SK-N-MC (cell line): ENCODE results near the gene ALDH4A1.
"Not testable (repeated sequence)": the region's sequence is repeated elsewhere in the genome, so short reads cannot be mapped to it uniquely, and the experiment has no call there.

Experiments used
- DNase-seq: peaks from one replicate; pipeline ENCODE4 v3.0.0-alpha.2; 2011; ENCODE audit warnings: low read depth, low spot score
- H3K27ac ChIP-seq: fragments of 200-600 bp; sonication (generic); 2 replicates; pipeline ENCODE4 v1.5.1; 2016; ENCODE audit warnings: mixed run types
- H3K36me3 ChIP-seq: fragments of 200-600 bp; sonication (generic); 2 replicates; pipeline ENCODE4 v1.6.1; 2017; ENCODE audit warnings: antibody characterized with exemption, low read length, mixed read lengths; ENCODE audit not compliant: insufficient read depth
- H3K4me3 ChIP-seq: fragments of 200-600 bp; sonication (generic); 2 replicates; pipeline ENCODE4 v1.5.1; 2016
- H3K9ac ChIP-seq: fragments of 200-600 bp; sonication (generic); 2 replicates; pipeline ENCODE4 v1.8.0; 2017; ENCODE audit warnings: mixed run types, mixed read lengths; ENCODE audit not compliant: insufficient read length
- H3K9me3 ChIP-seq: fragments of 200-600 bp; sonication (generic); 2 replicates; pipeline ENCODE4 v1.6.1; 2017; ENCODE audit warnings: low read depth, mild to moderate bottlenecking, antibody characterized with exemption, low read length, moderate library complexity, mixed read lengths
- EZH2 ChIP-seq: fragments of 200-600 bp; sonication (generic); IDR thresholded peaks from one replicate; pipeline ENCODE4 v1.6.1; 2017; ENCODE audit warnings: antibody characterized with exemption
- FOXP2 ChIP-seq: optimal IDR thresholded peaks from 2 replicates; pipeline ENCODE3; 2011; ENCODE audit warnings: mild to moderate bottlenecking, moderate library complexity; ENCODE audit not compliant: insufficient read depth; ENCODE audit errors: extremely low read length, control extremely low read depth
- POLR2AphosphoS5 ChIP-seq: IDR thresholded peaks from 2 replicates; pipeline ENCODE4 v1.6.1; 2012; ENCODE audit warnings: mild to moderate bottlenecking, low read depth, low read length, borderline replicate concordance

ALDH4A1 gene

GRCh38 chr1:18859560-18859959, 42.8 kb downstream of the ALDH4A1 start, which contains the start of gene TAS1R2:
Gene TAS1R2, minus strand, starts transcription at chr1:18859660. Its CDS starts 0 bp downstream, at chr1:18859660.
- Histone ChIP-seq H3K36me3 (no peaks in the 10 kb centered on the region), H3K4me3 (no peak within 1 kb of the TSS), H3K9me3 (no peaks in the 10 kb centered on the region), H3K9ac (no peak within 1 kb of the TSS), H3K27ac (no peak within 1 kb of the TSS)
- TF ChIP-seq FOXP2 (no peak), POLR2AphosphoS5 (no peak), EZH2 (no peak)
- DNase-seq = no peak

DNA sequence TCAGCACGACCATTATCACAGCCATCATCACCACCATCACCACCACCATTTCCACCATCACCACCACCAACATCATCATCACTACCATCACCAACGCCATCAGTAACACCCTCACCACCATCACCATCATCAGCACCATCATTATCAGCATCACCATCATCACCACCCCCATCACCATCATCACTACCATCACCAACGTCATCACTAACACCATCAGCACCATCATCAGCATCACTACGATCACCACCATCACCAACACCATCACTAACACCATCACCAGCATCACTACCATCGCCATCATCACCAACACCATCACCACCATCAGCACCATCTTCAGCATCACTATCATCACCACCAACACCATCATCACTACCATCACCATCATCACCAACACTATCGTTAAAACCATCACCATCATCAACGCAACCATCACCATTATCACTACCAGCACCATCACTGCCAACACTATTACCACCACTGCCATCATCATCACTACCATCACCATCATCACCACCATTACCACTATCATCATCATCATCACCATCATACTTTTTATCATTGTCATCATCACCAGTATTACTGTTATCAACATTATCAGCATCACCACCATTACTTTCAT, 44.2 kb downstream of the ALDH4A1 start:
- DNase-seq = no peak
- no peak overlapping the region for H3K4me3 ChIP-seq
- no peaks in the 10 kb centered on the region for H3K36me3 ChIP-seq
- no peak overlapping the region for H3K9ac ChIP-seq
- no peaks in the 10 kb centered on the region for H3K9me3 ChIP-seq
- TF ChIP-seq FOXP2 (no peak), POLR2AphosphoS5 (no peak), EZH2 (no peak)
- no peak overlapping the region for H3K27ac ChIP-seq

- Histone ChIP-seq H3K9ac (no peak overlapping the region), H3K27ac (no peak overlapping the region), H3K36me3 (no peaks in the 10 kb centered on the region), H3K9me3 (no peaks in the 10 kb centered on the region), H3K4me3 (no peak overlapping the region)
- no peak for TF ChIP-seq POLR2AphosphoS5
- TF ChIP-seq EZH2 = no peak
- TF ChIP-seq FOXP2 = no peak
- DNase-seq = no peak
Measured at GRCh38 chr1:18856435-18856834, 45.9 kb downstream of the ALDH4A1 start.

- TF ChIP-seq FOXP2 = no peak
- TF ChIP-seq POLR2AphosphoS5 = no peak
- TF ChIP-seq EZH2 = no peak
- Histone ChIP-seq H3K36me3 (no peaks in the 10 kb centered on the region), H3K9ac (no peak overlapping the region), H3K27ac (no peak overlapping the region), H3K9me3 (no peaks in the 10 kb centered on the region), H3K4me3 (no peak overlapping the region)
- no peak for DNase-seq
Measured at GRCh38 chr1:18855573-18855972, 46.8 kb downstream of the ALDH4A1 start.

DNA sequence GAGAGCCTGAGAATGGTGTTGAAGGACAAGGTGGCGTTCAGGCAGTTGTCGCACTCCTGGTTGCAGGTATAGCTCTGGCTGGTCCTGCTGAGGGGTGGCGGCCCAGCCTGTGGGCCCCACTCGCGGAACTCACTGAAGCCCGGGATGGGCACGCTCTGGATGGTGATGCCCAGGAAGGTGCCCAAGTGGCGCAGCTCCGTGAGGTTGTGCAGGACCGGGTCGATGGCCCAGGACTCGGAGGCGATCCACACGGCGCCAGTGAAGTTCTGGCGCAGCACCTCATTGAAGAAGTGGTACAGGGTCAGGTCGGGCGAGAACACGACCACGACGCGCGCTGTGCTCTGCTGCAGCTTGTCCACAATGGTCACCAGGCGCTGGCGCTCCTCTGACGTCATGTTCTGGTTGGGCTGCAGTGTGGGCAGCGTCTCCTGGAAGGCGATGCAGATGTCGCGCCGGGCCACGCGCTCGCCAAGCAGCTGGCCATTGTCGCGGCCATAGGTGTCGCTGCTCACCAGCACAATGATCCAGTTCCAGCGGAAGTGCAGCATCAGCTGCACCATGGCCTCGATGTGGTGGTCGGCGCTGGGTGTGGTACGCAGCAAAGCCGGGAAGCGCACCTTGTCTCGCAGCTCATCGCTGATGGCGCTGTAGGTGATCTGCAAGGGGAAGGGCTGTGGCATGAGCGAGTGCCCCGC, 47.9 kb downstream of the ALDH4A1 start:
- H3K9ac ChIP-seq = no peak overlapping the region

DNA sequence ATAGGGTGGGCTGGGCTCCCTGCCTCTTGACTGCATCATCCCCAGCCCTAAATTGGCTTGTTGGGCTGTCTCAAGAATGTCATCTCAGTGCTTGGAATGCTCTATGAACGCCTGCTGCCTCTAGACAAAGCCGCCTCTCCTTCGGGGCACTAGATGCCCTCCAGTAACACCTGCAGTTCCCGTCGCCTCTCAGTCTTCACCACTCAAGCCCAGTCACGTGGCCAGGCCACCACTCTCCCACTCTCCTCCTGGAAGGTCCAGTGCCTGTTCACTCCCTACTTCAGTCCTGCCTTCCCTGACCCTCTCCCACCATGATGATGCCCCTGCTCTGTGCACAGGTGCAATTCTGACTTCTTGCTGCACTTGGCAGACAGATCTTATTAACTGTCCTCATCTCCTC, 49.9 kb downstream of the ALDH4A1 start:
- DNase-seq = no peak
- TF ChIP-seq FOXP2 (no peak), EZH2 (no peak)
- Histone ChIP-seq H3K4me3 (no peak overlapping the region), H3K9ac (no peak overlapping the region), H3K9me3 (no peaks in the 10 kb centered on the region), H3K27ac (no peak overlapping the region), H3K36me3 (no peaks in the 10 kb centered on the region)

More for the DNA sequence above, 47.9 kb downstream of the ALDH4A1 start:
- Histone ChIP-seq H3K9me3 (no peaks in the 10 kb centered on the region), H3K4me3 (no peak overlapping the region), H3K36me3 (no peaks in the 10 kb centered on the region), H3K27ac (no peak overlapping the region)
- DNase-seq = no peak
- TF ChIP-seq POLR2AphosphoS5 (no peak), FOXP2 (no peak), EZH2 (no peak)

DNA sequence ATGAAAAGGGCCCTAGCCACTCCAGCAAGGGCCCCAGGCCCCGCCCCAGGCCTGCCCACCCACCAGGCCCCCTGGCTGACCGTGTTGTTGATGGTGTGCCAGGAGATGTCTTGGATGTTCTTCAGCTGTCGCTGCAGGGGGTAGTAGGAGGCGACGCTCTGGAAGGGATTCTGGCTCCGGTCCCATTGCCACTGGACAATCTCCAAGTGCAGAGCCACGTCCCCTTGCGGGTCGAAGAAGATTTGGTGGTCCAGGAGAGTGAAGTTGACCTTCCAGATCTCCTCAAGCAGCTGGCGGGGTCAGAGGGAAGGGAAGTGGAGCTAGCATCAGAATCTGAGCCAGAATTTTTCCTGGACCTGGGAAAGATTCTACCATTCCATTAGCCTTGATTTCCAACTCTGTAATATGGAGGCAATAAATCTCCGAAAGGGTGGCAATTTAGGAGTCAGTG, 53.1 kb downstream of the ALDH4A1 start:
- H3K36me3 ChIP-seq = no peaks in the 10 kb centered on the region
- H3K9ac ChIP-seq = no peak overlapping the region
- no peaks in the 10 kb centered on the region for H3K9me3 ChIP-seq
- H3K27ac ChIP-seq = no peak overlapping the region
- TF ChIP-seq EZH2 (no peak), POLR2AphosphoS5 (no peak), FOXP2 (no peak)
- no peak overlapping the region for H3K4me3 ChIP-seq
- DNase-seq = no peak

DNA sequence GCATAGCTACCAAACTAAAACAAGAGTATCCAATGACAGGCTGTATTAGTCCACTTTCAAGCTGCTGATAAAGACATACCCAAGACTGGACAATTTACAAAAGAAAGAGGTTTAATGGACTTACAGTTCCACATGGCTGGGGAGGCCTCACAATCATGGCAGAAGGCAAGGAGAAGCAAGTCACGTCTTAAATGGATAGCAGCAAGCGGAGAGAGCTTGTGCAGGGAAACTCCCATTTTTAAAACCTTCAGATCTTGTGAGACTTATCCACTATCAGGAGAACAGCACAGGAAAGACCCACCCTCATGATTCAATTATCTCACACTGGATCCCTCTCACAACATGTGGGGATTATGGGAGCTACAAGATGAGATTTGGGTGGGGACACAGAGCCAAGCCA, 54.6 kb downstream of the ALDH4A1 start:
- H3K4me3 ChIP-seq, H3K9me3 ChIP-seq, DNase-seq, H3K27ac ChIP-seq, H3K36me3 ChIP-seq, H3K9ac ChIP-seq: not testable (repeated sequence)

DNA sequence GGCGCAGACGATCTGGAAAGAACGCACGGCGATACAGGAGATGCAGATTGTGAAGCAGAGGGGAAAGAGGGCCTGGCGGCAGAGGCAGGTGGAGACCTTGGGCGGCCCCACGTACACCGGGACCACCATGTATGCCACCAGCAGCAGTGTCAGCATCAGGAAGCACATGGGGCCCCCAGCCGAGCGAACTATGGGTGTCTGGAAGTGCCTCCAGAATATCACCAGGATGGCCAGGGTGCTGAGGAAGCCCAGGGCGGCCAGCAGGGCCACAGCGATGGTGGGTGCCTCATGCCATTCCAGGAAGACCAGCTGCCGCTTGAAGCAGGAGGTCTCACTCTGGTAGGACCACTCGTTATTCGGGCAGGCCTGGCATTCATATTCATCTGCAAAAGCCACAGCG, 62.2 kb downstream of the ALDH4A1 start:
- no peak for TF ChIP-seq EZH2
- no peak for TF ChIP-seq FOXP2
- TF ChIP-seq POLR2AphosphoS5 = no peak
- no peak for DNase-seq

More for the DNA sequence above, 62.2 kb downstream of the ALDH4A1 start:
- no peak overlapping the region for H3K9ac ChIP-seq
- no peak overlapping the region for H3K4me3 ChIP-seq
- H3K9me3 ChIP-seq = no peaks in the 10 kb centered on the region
- no peaks in the 10 kb centered on the region for H3K36me3 ChIP-seq
- no peak overlapping the region for H3K27ac ChIP-seq
